Mesodermal cell (in vitro differentiated cells): ENCODE data around the gene SFTA2.

Experiments used
- H3K27ac ChIP-seq: 2 replicates; pipeline ENCODE4 v1.7.0; 2013; ENCODE audit warnings: mild to moderate bottlenecking, low read depth, low read length, moderate library complexity; ENCODE audit not compliant: severe bottlenecking
- H3K36me3 ChIP-seq: 2 replicates; pipeline ENCODE4 v1.7.1; 2013; ENCODE audit warnings: mild to moderate bottlenecking, low read length, moderate library complexity; ENCODE audit not compliant: control insufficient read depth, insufficient read depth
- H3K4me1 ChIP-seq: one replicate; pipeline ENCODE4 v1.7.1; 2013; ENCODE audit warnings: mild to moderate bottlenecking, low read length; ENCODE audit not compliant: insufficient read depth, control insufficient read depth, poor library complexity, severe bottlenecking
- H3K4me3 ChIP-seq: 2 replicates; pipeline ENCODE4 v1.7.0; 2013; ENCODE audit warnings: low read length, control low read depth, mild to moderate bottlenecking; ENCODE audit not compliant: insufficient read depth, poor library complexity, severe bottlenecking; ENCODE audit errors: extremely low read depth
- H3K9me3 ChIP-seq: 2 replicates; pipeline ENCODE4 v1.7.1; 2013; ENCODE audit warnings: mild to moderate bottlenecking, low read length, moderate library complexity; ENCODE audit not compliant: control insufficient read depth
- WGBS, 2 experiments: methylation state at CpG; one replicate each; pipeline ENCODE4 v1.1.5; 2013; ENCODE audit warnings: missing lambda C conversion rate in 2 of 2; ENCODE audit not compliant: insufficient coverage in 2 of 2; 5-methylcytosine and 5-hydroxymethylcytosine counted together

The SFTA2 gene

DNA sequence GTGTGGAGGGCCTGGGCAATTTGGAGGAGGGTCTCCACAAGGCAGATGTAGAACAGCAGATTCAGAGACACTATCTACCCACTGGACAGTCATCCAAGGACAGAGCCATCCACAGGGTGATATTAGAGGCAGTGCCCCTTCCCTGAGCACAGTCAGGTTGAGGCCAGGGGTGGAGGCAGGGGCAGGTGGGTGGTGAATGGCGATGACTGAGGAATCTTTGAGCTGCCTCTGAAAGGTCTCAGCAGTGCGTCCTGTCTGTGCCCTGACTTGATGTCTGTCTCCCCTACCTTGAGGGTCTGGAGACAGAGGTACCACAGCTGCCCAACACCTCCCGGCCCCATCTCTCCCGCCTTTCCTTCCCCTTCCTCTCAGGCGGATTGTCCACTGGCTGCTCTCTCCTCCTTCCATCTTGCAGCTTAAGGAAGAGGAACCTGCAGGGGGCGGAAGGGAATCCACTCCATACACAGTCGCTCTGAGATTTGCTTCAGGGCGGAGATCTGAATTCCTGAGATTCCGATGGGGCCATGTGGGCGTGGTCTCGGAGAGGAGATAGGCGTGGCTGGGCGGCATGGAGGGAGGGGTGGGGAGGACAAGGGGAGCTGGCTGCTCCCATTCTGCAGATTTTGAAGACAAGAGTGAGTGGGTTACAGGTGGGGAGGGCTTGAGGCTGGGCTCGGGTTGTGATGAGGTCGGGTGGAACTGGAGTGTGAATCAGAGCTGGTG lies 10.5 kb upstream of the SFTA2 start:
- no peaks in the 10 kb centered on the region for H3K36me3 ChIP-seq
- H3K9me3 ChIP-seq: no peaks in the 10 kb centered on the region
- WGBS, 2 experiments: 18 to 22% methylated on average over 13 to 14 of the region's 15 CpGs
- H3K4me1 ChIP-seq: peaks cover 4% of the 10 kb centered on the region
- H3K4me3 ChIP-seq: no peak overlapping the region
- no peak overlapping the region for H3K27ac ChIP-seq

DNA sequence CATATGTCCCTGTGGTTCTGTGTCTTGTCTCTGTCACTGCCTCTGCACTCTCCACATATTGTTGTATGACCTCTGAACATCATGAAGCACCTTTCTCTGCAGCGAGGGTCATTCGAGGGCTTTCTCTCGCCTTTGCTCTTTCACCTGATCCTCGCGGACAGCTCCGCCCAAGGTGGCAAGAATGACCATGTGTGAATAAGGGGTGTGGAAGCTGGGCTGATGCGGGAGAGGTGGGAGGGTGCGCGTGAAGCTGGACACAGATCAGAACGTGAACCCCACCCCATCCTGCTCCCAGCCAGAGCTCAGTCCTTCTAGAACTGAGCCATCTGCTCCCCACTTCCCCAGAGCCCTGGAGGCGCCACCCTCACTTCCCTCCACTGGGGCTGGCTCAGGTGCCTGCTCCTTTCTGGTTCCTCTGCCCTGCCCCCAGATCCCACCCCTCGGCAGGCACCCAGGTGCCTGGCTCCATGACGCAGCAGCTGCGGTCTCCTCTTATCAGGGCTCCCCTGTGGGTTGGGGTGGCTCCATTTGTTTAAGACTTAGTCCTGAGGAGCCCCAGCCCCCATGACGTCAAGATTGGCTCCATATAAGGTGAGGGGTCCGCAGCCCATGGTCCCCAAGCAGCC lies 8.5 kb upstream of the SFTA2 start, which contains the start of gene MUCL3:
TSS of gene MUCL3 (plus strand) at position 613 of the 626 bp plus-strand sequence. CDS start 27 bp downstream, outside the sequence.
- 86 to 87% methylated on average over 10 of the region's 16 CpGs for WGBS, 2 experiments
- Histone ChIP-seq H3K4me3 (no peak within 1 kb of the TSS), H3K9me3 (no peaks in the 10 kb centered on the region)

DNA sequence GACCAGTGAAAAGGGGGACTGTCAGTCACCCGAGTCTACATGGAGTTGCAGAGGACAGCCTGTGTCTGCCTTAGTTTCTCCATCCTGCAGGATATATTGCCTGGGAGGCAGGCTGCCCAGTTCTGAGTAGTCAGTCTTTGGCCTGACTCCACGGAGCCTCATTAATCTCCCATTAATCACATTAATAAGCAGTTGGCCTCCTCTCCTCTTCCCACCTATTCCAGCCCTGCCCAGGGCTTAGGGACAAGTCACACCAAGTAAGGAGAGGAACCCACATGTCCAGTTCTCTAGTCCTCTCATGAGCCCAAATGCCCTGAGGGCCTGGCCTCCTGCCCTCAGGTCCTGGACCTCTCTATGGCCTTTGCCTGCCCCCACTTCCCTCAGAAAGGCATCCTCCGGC lies 7.5 kb upstream of the SFTA2 start:
- H3K27ac ChIP-seq: no peak overlapping the region
- WGBS, 2 experiments: 94 to 100% methylated on average over 2 to 3 of the region's 3 CpGs
- no peaks in the 10 kb centered on the region for H3K9me3 ChIP-seq
- H3K4me1 ChIP-seq: peaks cover 4% of the 10 kb centered on the region
- H3K36me3 ChIP-seq: no peaks in the 10 kb centered on the region
- H3K4me3 ChIP-seq: no peak overlapping the region

More for the DNA sequence above, 8.5 kb upstream of the SFTA2 start, which contains the start of gene MUCL3:
- no peak within 1 kb of the TSS for H3K27ac ChIP-seq
- no peaks in the 10 kb centered on the region for H3K36me3 ChIP-seq
- H3K4me1 ChIP-seq: peaks cover 4% of the 10 kb centered on the region

DNA sequence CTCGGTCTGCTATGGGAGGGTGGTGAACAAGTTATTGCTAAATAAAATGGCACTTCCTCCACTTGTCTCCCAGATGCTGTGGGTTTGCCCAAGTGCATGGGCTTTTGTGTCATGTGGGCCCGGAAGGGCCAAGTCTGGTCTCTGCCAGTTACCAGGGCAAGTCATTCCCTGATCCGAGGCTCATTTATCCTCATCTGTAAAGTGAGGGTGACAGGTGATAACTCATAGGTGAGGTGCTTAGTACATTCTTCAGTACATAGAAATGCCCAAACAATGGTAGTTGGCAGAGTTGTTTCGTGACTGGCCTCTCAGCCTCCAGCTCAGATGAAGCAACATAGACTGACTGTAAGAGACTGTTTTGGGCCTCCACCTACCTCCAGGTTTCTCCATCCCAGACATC lies 6.8 kb upstream of the SFTA2 start:
- peaks cover 4% of the 10 kb centered on the region for H3K4me1 ChIP-seq
- 90 to 100% methylated on average over 1 to 2 of the region's 4 CpGs for WGBS, 2 experiments

DNA sequence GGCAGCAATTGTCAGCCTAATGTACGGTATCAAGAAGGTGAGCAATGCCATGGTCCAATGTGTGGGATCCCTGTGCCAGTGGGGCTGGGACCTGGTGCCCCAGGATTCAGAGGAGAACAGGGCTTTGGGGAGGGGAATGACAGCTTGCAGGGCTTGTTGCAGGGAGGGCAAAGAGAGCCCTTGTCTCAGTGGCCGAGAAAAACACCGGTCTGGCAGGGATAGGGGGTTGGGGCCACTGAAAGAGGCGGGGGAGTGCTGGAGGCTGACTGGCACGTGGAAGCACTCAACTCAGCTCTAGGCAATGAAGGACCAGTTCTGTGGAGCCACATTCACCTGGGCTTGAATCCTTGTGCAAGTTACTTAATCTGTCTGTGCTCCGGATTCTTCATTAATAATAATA lies 5.3 kb upstream of the SFTA2 start:
- no peaks in the 10 kb centered on the region for H3K9me3 ChIP-seq
- no peak overlapping the region for H3K27ac ChIP-seq
- H3K4me1 ChIP-seq: peaks cover 1% of the 10 kb centered on the region
- H3K4me3 ChIP-seq: no peak overlapping the region
- WGBS, 2 experiments: 77 to 81% methylated on average over 3 to 5 of the region's 6 CpGs
- no peaks in the 10 kb centered on the region for H3K36me3 ChIP-seq

More for the DNA sequence above, 6.8 kb upstream of the SFTA2 start:
- Histone ChIP-seq H3K9me3 (no peaks in the 10 kb centered on the region), H3K36me3 (no peaks in the 10 kb centered on the region), H3K4me3 (no peak overlapping the region), H3K27ac (no peak overlapping the region)

DNA sequence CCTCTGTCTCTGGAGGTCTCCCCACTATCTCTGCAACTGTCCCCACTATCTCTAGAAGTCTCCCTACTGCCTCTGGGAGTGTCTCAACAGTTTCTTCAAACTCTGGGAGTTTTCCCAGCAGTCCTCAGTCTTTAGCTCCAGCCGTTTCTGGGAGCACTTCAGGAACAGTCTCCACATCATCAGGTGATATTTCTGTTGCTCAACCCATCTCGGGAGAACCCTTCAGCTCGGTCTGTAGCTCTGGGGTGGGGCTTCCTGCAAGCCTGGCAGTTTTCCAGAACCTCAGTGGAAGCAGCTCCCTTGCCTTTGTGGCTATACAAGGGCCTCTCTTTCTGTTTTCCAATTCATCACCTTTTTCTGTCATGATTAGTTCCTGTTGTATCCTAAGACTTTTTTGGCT lies 3.0 kb upstream of the SFTA2 start:
- 59 to 84% methylated on average over 3 of the region's 3 CpGs for WGBS, 2 experiments
- H3K9me3 ChIP-seq: no peaks in the 10 kb centered on the region
- H3K4me1 ChIP-seq: no peaks in the 10 kb centered on the region
- no peaks in the 10 kb centered on the region for H3K36me3 ChIP-seq
- no peak overlapping the region for H3K4me3 ChIP-seq
- H3K27ac ChIP-seq: no peak overlapping the region

DNA sequence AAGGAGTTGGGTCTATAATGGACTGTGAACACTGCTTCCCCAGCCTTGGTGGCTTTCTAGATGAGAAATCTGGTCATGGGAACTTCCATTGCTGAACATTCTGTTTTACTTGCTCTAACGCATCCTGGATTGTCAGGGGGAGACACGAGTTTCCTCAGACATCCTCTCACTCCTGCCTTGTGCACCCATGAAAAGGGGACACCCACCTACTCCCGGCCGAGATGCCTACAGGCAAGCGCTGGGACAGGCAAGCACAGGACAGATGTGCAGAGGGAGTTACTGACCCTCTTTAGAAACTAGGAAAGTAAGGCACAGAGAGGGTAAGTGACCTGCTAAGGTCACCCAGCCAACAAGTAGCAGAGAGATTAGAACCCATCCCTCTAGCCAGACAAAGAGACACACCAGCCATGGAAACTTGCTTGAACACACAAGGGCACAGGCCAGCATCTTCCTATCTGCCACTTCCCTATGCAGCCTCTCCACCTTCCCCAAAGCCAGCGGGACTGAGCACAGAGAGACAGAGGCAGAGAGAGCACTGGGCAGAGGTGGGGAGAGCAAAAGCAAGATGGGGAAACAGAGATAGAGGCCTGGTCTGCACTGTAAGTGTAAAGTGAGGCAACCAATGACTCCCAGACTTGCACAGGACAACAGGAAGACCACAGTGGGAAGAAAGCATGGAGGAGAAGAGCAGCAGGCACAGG lies 845 bp upstream of the SFTA2 start:
- Histone ChIP-seq H3K9me3 (peaks cover 14% of the 10 kb centered on the region), H3K36me3 (peaks cover 10% of the 10 kb centered on the region), H3K4me1 (no peaks in the 10 kb centered on the region), H3K4me3 (no peak overlapping the region), H3K27ac (no peak overlapping the region)
- 79 to 97% methylated on average over 5 to 6 of the region's 6 CpGs for WGBS, 2 experiments

DNA sequence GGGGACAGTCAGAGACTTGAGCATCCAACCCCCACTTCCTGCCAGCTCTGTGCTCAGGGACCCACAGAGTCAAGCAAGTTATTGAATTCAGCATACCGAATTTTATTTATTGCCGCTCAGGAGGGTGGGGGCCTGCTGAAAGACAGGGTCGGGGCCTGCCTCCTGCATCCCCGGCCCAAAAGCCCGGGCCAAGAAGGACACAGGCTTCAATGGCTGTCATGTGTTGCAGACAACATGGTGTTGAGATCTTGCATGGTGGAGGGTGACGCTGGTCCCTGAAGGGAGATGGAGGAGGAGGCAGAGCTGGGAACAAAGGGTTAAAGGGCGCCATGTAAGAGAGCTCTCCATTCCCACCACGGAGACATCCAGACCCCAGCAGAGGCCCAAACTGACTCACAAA lies 698 bp downstream of the SFTA2 start:
- H3K27ac ChIP-seq: no peak overlapping the region
- H3K9me3 ChIP-seq: peaks cover 14% of the 10 kb centered on the region
- no peaks in the 10 kb centered on the region for H3K4me1 ChIP-seq
- peaks cover 24% of the 10 kb centered on the region for H3K36me3 ChIP-seq
- H3K4me3 ChIP-seq: no peak overlapping the region
- WGBS, 2 experiments: 54 to 61% methylated on average over 5 to 7 of the region's 8 CpGs

DNA sequence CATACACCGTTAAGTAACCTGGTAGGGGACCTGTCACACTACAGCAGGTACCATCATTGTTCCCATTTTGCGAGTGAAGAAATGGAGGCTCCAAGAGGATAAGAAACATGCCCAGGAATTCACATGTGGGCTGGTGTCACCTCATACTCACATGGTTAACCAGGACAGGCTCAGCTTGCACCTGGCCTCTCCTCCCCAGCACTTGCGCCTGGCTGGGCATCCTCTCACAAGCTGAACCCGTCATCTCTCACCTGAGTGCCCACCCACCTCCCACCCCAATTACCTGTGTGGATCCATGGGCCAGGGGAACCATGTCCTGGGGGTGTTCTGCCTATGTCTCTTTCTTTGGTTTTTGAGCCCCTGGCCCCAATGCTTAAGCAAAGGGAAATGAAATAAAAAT lies 1.5 kb downstream of the SFTA2 start:
- H3K9me3 ChIP-seq: peaks cover 14% of the 10 kb centered on the region
- no peak overlapping the region for H3K27ac ChIP-seq
- WGBS, 2 experiments: 94 to 100% methylated on average over 3 to 4 of the region's 4 CpGs
- H3K36me3 ChIP-seq: peaks cover 31% of the 10 kb centered on the region
- H3K4me1 ChIP-seq: no peaks in the 10 kb centered on the region
- no peak overlapping the region for H3K4me3 ChIP-seq

DNA sequence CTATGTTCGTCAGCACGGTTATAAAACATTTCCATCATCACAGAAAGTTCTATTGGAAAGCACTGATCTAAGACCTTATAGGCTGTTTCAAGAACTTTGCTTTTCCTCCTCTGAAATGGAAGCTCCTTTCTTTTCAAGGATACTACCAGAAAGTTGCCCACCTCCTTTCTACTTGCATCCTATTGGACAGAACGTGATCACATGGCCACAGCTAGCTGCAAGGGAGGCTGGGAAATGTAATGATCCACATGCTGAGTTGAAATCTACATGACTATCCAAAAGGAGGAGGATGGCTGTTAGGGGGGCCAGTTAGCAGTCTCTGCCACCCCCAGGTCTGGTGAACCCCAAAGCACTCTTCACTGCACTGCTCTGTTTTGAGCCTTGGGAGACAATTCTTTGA lies 3.3 kb downstream of the SFTA2 start:
- H3K4me3 ChIP-seq: no peak overlapping the region
- WGBS, 2 experiments: 100% methylated on average over 2 of the region's 3 CpGs
- peaks cover 14% of the 10 kb centered on the region for H3K9me3 ChIP-seq
- no peaks in the 10 kb centered on the region for H3K4me1 ChIP-seq
- no peak overlapping the region for H3K27ac ChIP-seq
- H3K36me3 ChIP-seq: peaks cover 45% of the 10 kb centered on the region
